SHP77 treated with DMSO at 0.1 percent for 48 hours (cell line): ENCODE measurements around the gene COTL1.

ENCODE experiments used
- DNase-seq: peaks from one replicate; lab custom pipeline; 2025; lab: John Stamatoyannopoulos, UW

Gene COTL1, protein sequence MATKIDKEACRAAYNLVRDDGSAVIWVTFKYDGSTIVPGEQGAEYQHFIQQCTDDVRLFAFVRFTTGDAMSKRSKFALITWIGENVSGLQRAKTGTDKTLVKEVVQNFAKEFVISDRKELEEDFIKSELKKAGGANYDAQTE

DNA sequence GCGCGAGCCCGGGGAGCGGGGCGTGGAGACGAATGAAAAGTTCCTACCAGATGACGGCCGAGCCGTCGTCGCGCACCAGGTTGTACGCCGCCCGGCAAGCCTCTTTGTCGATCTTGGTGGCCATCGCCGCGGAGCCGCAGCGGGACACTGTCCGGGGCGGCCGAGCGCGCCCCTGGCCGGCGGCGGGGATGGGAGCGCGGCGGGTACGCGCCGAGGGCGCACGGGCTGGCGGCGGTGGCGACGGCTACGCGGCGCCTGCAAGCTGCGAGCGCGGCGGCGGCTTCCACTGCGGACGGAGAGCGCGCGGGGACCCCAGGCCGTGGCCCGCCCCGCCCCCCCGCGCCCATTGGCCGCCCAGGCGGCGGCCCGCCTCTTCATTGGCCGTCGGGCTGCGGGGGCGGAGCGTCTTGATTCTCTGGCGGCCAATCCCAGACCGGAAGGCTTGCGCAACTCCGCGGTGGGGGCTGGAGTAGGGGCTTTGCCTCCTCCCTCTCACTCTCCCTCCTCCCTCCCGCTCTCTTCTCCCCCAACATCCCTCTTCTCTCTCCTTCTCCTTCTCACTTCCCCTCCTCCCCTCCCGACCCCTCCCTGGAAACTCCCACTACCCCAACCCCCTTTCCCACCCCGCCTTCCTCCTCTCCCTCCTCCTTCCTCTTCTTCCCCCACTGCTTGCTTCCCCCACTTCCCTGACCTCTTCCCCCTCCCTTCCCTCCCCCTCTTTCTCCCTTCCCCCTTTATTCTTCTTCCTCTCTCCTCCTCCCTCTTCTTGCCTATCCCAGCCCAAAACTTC is at the start of gene COTL1:
TSS of gene COTL1 (minus strand) at position 288 of the 790 bp plus-strand sequence. CDS start at position 124, 164 bp downstream.
- peak; percentile 76 for DNase-seq

DNA sequence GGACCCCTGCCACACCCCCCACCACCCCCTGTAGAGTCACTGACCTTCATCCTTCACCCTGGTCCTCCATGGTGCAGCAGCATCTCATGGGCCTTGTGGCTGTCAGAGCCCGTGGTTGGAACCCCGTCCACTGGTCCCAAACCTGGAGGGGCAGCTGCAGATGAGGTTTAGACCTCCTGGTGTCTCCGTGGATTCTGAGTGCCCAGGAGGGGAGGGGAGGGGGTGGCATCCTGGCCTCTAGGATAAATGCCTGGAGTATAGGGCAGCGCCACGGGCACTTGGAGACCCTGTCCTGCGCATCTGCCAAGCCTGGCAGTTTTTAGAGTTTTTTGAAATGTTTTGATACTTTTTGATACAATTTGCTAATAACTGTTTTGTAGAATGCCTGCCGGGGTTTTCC is 48.0 kb upstream of the COTL1 start:
- no peak for DNase-seq

DNA sequence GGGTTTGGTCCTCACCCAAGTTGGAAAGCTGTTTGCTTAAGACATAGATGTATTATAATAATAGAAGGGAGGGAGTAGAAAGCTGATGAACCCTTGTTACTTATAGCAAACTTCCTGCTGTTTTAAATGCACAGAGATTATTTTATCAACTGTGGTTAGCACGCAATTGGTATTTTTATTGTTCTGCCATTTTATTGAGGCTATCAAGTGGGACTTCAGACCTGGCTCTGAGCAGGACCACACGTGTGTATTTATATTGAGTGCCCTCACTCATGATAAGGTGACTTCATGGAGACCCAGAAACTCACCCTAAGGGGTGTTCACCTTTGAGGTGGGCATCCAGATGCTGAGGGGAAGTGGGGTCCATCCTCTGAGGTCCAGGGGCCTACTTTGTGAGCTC is 47.5 kb upstream of the COTL1 start:
- no peak for DNase-seq

DNA sequence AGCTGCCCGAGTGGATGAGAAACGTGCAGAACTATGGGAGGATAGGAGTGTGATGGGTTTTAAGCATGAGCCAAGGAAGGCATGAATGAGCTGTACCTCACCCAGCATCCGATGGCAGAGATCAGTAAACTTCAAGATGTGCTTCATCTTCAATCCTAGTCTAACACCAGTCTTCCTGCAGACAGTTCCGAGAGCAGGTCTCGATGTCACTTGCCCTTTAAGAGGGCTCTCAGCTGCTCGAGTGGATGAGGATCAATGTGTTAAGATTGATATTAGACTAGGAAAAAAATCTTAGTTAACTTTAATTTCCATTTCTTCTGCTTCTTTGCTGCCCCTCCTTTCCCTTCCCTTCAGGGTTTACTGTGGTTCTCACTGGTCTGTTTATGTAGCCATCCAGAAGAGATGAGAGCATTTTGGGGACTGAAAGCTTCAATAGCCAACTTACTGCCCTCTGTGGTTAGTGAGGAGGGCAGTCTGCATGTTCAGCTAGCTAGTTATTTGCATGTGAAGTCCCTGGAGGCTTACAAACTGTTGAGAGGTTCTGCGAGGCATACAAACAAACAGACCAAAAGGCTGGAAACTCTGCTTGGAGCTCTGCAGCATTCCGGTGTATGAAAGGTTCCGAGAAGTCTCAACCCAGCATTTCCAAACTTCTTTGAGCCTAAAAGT is 45.7 kb upstream of the COTL1 start:
- DNase-seq: no peak

DNA sequence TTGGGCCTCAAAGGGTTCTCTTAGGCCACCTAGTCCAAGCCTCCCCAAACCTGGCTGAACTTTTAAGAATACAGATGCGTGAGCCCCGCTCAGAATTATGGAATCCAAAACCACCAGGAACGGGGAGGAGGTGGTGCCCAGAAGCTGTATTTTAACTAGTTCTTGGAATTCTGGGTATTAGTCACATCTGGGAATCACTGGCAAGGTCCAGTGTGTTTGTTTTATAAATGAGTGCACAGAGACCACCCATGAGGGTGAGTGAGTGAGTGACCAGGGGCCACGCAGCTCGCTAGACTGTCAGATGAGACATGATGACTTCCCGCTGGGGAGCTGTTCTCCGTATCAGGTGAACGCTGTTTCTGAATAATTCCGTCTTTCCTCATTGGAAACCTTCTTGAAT is 44.6 kb upstream of the COTL1 start:
- DNase-seq: no peak

DNA sequence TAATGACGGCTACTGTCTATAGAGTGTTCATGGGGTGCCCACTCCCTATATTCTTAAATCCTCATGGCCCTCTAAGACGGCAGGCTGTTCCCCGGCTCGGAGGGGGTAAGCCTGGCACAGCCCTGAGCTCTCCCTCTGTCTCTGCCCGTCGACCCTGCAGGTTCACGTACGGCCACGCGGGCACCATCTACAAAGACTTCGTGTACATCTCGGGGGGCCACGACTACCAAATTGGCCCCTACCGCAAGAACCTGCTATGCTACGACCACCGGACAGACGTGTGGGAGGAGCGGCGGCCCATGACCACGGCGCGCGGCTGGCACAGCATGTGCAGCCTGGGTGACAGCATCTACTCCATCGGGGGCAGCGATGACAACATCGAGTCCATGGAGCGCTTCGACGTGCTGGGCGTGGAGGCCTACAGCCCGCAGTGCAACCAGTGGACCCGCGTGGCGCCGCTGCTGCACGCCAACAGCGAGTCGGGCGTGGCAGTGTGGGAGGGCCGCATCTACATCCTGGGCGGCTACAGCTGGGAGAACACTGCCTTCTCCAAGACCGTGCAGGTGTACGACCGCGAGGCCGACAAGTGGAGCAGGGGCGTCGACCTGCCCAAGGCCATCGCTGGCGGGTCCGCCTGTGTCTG is 43.7 kb upstream of the COTL1 start:
- no peak for DNase-seq

DNA sequence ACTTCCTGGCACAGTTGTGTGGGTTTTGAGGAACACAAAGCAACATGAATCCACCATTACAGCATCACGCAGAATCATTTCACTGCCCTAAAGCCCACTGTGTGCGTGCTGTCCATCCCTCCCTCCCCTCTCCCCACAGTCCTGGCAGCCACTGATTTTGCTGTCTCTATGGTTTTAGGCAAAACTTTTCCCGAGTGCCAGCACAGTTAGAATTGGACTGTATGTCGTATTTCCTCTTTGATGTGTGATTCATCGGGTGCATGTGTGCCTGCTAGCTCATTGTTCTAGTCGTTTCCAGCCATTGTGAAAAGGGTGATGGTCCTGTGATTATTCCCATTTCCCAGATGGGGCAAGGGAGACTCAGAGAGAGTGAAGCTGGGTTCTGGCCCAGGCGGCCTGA is 43.1 kb upstream of the COTL1 start:
- no peak for DNase-seq

DNA sequence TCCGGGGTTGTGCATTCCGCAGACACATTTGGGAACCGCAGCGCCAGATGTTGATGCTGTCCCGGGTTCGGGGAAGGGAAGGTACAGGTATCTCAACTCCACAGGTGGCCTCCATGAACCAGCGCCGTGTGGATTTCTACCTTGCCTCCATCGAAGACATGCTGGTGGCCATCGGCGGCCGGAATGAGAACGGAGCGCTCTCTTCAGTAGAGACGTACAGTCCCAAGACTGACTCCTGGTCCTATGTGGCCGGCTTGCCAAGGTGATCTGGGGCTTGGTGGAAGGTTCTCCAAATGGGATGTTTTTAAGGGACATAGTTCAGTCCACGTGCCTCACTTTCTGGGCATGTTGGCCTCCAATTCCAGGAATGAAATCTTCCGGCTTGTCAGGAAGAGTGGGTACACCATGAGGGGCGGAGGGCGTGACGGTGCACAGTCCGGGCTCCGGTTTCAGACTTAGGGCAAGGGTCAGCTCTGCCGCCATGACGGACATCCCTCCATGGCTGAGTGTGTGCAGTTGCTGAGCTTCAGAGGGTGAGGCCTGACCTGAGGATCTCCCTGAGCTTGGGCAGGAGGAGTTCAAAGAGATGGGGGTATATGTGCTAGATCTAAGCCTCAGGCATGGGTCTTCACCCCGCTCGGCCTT is 41.9 kb upstream of the COTL1 start:
- no peak for DNase-seq

DNA sequence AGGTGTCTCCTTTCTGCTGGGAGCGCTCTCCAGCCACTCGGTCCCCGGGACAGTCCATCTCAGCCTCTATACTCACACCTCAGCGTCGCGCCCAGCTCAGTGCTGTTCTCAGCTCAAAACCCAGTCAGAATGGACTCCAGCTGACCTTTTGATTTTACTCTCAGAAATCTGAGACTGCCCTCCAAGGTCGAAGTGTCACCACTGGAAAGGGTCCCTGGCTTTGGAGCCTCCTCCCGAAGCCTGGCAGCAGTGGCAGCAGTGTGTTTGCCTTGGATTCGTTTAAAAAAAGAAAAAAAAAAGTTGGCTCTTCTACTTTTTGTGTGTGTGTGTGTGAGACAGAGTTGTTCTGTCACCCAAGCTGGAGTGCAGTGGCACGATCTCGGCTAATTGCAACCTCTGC is 40.8 kb upstream of the COTL1 start:
- no peak for DNase-seq

DNA sequence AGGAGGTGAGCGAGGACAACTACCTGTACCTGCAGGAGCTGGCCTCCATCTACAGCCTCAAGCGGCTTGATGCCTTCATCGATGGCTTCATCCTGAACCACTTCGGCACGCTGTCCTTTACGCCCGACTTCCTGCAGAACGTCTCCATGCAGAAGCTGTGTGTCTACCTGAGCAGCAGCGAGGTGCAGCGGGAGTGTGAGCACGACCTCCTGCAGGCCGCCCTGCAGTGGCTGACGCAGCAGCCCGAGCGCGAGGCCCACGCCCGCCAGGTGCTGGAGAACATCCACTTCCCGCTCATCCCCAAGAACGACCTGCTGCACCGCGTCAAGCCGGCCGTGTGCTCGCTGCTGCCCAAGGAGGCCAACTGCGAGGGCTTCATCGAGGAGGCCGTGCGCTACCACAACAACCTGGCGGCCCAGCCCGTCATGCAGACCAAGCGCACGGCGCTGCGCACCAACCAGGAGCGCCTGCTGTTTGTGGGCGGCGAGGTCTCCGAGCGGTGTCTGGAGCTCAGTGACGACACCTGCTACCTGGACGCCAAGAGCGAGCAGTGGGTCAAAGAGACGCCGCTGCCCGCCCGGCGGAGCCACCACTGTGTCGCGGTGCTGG is 39.5 kb upstream of the COTL1 start:
- DNase-seq: no peak

DNA sequence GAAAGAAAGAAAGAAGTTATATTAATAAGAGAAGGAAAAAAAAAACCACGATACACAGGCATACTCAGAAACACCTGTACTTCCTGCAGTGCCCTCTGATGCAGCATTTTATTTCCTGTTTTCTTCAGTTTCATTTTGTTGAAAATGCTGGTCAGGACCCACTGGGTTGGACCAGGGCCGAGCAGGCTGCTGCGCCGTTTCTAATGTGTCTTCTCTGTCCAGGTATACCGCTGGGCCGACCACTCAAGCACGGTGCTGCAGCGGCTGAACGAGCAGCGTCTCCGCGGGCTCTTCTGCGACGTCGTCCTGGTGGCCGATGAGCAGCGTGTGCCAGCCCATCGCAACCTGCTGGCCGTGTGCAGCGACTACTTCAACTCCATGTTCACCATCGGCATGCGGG is 38.8 kb upstream of the COTL1 start:
- no peak for DNase-seq

DNA sequence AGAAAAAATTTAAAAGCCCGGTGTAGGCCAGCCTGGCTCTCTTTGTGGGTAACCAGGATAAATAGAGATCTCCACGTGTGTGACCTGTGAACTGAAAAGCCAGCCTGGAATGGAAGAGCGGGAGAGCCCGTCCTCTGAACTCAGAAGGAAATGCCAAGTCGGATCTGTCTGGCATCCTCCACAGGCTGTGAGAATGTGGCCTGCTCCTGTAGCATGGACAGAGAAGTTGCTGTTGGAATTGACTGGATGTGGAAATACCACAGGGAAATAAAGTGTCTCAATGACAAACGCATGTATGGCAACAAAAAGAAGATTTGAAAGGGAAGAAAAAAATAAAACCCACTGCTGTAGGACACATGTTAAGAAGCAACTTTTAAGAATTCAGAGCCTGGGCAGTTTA is 37.1 kb upstream of the COTL1 start:
- no peak for DNase-seq

DNA sequence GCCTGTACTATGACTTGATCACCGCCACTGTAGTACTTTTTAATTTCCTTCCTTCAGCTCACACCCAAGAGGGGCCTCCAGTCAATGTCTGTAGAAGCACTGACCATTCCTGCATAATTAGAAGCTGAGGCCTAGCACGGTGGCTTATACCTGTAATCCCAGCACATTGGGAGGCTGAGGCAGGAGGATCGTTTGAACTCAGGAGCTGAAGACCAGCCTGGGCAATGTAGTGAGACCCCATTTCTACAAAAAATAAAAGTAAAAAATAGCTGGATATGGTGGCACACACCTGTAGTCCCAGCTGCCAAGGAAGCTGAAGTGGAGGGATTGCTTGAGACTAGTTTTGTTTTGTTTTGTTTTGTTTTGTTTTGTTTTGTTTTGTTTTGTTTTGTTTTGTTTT is 36.4 kb upstream of the COTL1 start:
- DNase-seq: no peak

DNA sequence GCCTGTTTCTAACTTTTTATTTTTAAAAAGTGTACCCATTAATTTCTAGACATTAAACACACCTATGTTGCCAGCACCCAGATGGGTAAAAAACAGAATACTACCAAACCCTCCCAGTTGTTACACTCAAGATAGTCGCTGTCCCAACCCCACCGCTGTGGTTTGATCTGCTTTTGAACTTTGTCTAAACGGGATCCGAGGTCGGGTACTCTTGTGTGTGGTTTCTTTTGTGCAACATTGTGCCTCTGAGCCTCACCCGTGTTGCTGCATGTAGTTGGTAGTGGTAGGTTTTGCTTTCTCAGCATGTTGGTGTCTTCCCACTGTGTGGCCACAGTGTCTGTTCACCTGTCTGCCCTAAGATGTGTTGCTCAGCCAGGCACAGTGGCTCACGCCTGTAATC is 34.7 kb upstream of the COTL1 start:
- no peak for DNase-seq

DNA sequence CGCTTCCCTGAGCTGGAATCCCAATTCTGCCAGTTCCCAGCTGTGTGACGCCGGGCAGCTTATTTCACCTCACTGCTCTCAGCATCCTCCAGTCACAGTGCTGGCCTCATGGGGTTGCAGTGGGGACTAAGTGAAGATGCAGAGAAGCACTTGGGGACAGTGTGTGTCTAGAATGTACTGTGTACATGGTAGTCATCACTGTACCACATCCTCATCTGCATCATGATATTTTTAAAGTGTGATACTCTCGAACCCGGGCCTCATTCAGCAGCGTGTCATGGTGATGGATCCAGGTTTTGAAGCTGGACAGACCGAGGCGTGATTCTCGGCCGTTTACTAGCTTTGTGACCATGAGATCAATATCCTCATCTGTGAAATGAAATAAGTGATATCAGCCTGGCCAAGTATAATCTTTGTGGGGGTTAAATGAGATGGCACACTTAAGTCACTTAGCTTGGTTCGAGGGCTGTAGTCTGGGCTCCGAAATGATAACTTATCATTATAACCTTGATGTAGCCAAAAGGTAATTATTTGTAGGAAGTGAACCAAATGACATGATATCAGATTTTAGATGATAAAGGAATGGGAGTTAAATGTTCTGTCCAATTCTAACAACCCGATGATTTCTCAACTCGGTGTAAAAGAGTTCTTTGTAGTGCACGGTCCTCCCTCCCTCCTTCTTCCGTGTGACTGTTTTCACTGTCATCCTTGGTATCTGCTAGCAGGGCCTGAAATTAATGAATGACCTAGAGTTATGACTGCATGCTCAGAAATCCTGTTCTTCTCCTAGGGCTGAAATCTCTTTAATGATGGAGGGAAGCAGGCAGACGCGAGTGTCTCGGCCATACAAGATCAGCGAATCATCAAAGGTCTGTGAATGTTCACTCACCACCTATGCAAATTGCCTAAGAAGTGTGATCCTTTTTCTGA is 32.4 kb upstream of the COTL1 start:
- DNase-seq: no peak

DNA sequence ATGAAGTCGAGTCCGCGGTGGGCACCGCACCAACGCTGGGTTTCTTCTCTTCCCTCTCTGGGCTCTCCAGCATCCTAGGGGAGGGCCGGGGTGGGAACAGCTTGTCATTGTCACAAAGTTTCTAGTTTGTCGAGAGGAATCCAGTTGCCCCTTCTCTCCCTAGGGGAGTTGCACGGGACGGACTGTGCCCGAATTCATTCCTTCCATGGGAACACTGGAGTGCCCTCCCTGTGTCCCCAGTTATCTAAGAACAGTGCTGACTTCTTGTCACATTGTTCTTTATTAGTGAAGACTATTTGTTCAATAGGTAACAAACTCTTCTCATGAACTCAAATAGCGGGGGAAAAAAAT is 31.6 kb upstream of the COTL1 start:
- no peak for DNase-seq

DNA sequence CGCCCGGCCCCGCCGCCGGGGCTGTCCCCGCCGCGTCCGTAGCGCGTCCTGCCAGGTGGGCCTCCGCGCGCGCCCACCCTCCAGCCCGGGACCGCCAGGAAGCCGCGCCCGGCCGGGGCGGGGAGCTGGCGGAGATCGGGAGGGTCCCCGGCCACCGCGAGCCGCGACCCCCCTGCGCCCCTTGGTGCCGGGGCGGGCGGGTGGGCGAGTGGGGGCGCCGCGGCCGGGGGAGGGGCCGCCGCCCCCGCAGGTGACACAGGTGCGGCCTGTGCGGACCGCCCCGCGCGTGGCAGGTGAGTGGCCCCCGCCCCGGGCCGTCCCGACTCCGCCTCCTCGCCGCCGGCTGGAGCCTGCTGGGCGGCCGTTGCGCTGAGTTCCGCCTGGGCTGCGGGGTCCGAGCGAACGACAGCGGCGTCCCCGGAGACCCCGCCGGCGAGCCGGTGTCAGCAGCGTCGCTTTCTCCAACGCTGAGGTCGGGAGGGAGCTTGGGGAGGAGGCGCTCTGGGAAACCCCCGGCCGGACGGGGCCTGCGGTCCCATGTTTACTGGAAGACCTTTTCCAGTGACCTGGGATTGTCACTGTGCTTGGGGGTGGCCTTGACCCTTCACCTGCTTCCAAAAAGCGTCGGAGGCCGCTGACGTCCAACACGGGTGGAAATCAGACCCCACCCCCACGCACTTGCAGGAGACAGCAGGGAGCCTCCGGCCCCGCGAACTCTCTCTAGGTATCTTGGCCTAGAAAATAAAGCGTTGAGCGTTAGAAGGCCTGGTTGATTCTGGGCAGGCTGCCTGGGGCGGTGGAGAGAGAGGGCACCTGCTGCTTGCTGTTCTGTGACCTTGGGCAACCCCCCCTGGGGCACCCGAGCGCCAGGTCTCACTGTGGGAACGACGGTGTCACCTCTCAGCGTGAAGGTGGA is 31.0 kb upstream of the COTL1 start:
- DNase-seq: no peak

DNA sequence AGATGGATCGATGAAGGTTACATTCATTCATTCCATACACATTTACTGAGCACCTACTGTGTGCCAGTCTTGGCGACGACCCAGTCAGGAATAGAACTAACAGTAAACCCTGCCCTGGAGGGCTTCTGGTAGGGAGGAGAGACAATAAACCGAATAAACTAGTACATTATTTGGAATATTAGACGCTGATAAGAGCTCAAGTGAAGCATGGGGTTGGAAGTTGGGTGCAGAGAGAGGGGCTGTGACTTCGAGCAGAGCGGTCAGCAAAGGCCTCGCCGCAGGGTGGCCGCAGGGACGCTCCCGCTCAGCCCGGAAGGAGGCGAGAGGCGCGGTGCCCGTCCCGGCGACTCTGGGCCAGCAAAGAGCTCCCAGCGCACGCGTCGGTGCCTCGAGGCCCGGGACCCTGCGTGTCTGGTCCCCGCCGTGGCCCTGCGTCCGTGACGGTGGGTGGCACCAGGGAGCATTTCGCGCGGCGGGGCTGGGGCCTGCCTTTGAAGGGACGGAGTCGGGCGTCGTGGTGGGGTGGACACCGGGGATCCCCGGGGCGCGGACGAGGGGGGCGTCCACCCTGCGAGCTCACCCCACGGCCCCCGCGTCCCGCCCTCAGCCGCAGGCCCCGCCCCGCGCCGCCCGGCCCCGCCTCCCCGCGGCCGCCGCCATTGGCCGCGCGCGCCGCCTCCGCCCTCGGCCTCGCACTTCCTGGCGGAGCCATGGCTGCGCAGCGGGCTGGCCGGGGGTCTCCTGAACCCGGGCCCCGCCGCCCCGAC is 30.1 kb upstream of the COTL1 start, which contains the start of gene KLHL36:
TSS of gene KLHL36 (plus strand) at position 684 of the 767 bp plus-strand sequence. CDS start 2,357 bp downstream, outside the sequence.
- DNase-seq: no peak

DNA sequence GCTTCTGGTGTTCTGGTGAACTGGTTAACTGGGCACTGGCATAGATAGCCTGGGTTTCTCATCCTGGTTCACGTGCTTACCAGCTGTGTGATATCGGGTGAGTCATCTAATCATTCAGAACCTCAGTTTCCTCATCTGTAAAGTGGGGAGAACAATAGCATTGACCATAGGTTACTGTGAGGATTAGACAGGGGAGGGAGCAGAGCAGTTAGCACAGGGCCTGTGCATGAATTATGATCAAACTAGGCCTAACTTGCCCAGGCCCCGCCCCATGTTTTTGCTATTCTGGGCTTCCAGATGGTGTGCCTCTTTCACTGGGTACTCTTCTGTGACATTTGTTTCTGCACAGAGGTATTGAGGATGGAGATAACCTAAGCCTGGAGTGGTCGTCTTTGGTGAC is 25.8 kb upstream of the COTL1 start:
- no peak for DNase-seq
